SIG-M5 treated with dmso at 0.1 percent for 504 hours (cell line): ENCODE measurements around the gene ANXA8.
A peak's percentile ranks its signal among the peaks of the same experiment; 100 is the strongest.

Experiments used
- DNase-seq: peaks from one replicate; lab custom pipeline; 2025; ENCODE audit not compliant: unreplicated experiment; lab: John Stamatoyannopoulos, UW

ANXA8 gene

DNA sequence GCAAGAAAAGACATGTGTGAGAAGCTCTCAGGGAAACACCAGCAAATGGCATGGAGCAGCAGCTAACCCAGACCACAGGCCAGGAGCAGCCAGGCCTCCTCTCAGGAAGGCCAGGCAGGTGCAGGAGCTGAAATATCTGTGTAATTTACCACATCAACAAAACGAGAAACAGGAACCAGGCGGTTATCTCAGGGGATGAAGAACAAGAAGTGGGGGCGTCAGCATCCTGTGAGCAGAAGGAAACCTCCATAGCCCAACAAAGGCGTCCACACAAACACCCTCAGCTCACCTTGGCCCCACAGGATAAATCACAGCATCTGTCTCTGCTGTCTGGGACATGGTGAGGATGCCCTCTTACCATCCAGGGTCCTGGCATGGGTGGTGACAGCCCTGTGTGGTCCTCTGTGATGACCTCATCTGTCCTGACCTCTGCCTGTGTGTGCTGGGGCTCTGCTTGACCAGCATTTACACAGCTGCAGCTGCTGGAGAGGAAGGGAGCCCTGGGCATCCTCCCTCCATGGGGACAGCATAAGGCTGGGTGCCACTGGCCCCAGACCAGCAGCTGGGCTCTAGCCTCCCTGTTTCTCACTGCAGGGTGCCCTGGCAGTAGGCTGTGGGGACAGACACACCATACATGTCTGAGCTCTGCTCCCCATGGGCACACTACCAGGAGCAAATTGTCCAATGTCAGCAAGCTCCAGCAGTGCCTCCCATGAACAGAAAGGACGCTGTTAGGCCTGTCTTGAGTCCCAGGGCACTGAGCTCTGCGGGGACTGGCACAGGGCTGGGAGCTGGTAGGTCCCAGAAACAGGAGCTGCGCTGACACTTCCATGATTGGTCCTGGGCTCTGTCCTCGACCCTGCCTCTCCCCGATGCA, 34.6 kb downstream of the ANXA8 start:
- no peak for DNase-seq

GRCh38 chr10:47447705-47448104, 36.2 kb downstream of the ANXA8 start:
- no peak for DNase-seq

DNA sequence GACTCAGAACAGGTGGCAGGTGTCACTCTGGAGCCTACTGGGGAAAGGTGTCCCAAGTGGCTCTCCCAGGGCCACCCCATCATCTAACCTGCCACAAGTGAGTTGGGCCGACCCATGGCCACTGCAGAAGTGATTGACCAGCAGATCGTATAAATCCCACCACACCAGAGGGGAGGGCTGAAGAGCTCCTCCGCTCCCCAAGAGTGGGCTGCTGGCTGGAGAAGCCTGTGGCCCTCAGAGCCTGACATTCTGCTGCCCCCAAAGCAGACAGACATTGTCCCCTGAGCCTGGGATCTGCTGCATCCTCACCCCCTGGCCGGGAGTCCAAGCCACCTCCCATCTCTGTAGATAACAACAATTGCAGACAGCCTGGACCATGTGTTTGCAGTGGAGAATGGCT, 36.7 kb downstream of the ANXA8 start:
- no peak for DNase-seq

DNA sequence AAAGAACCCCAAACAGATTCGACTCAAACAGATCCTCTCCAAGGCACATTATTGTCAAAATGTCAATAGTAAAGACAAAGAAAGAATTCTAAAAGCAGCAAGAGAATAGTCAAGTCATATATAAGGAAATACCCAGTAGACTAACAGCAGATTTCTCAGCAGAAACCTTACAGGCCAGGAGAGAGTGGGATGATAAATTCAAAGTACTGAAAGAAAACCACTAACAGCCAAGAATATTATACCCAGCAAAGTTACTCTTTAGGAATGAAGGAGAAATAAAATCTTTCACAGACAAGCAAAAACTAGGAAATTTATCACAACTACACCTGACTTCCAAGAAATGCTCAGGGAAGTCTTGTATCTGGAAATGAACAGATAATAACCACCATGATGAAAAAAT, 38.2 kb downstream of the ANXA8 start:
- DNase-seq, result no peak

DNA sequence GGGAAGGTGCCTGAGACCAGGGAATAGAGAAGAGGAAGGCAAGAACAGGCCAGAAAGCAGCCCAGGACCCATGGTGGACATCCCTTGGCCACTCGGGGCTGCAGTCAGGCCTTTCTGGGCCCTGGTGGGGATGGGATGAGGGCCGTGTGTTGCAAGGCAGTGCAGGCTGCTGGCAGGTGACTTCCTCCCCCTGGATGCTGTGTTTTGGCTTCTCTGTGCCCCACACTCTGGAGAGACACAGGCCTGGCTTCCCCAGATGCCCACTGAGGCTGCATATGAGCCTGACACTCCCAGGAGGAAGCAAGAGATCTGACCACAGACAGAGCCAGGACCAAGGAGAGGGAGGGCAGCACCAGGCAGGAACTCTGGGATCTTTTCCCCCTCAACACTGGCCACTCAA, 39.9 kb downstream of the ANXA8 start:
- DNase-seq, result no peak

- DNase-seq, result no peak
Observed at GRCh38 chr10:47443145-47443544, 40.8 kb downstream of the ANXA8 start.

GRCh38 chr10:47442351-47442750, 41.6 kb downstream of the ANXA8 start:
- DNase-seq, result no peak

GRCh38 chr10:47441938-47442337, 42.0 kb downstream of the ANXA8 start:
- no peak for DNase-seq

- DNase-seq, result no peak
Observed at GRCh38 chr10:47440207-47440606, 43.7 kb downstream of the ANXA8 start.

GRCh38 chr10:47438857-47439474, 44.9 kb downstream of the ANXA8 start:
- peak; percentile 39 for DNase-seq

DNA sequence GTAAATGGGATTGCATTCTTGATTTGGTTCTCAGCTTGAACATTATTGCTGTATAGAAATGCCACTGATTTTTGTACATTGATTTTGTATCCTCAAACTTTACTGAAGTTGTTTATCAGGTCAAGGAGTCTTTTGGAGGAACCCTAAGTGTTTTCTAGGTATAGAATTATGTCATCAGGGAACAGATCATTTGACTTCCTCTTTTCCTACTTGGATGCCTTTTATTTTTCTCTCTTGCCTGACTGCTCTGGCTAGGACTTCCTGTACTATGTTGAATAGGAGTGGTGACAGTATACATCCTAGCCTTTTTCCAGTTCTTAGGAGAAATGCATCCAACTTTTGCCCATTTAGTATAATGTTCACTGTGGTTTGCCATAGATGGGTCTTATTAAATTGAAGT, 48.8 kb downstream of the ANXA8 start:
- no peak for DNase-seq

DNA sequence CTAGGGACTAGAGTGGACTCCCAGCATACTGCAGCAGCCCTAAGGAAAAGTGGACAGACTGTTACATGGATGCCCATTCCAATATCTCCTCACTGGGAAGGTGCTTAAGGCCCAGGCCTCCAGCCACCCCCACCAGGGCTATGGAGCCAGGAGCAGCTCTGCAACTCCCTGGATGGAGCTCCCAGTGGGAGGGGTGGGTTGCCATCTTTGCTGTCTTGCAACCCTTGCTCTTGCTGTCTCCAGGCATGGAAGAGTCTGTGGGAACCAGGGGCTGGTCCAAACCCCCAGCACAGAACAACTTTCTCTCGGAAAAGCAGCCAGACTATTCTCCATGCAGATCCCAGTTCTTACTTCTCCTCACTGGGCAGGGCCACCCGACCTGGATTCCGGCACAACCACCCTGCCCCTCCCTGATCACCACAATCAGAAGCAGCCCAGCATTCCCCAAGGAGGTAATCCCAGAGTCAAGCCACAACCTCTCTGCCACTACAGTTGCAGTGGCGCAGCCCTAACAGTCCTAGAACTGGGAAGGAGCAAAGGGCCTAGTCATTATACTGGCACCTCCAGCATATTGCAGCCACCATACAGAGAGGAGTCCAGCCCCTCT, 58.0 kb downstream of the ANXA8 start:
- DNase-seq, result no peak

DNA sequence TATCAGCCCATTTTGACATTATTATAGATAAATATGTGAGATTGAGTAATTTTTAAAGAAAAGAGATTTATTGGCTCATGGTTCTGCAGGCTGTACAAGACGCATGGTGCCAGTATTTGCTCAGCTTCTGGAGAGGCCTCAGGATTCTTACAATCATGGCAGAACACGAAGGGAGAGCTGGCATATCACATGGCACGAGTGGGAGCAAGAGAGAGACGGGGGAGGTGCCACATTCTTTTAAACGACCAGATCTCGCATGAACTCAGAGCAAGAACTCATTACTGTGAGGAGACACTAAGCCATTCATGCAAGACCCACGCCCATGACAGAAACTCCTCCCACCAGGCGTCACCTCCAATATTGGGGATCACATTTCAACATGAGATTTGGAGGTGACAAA, 59.7 kb downstream of the ANXA8 start:
- DNase-seq, result no peak

- DNase-seq, result no peak
Observed at GRCh38 chr10:47423476-47423875, 60.4 kb downstream of the ANXA8 start.

GRCh38 chr10:47421057-47421952, 62.6 kb downstream of the ANXA8 start:
- DNase-seq, result no peak

- no peak for DNase-seq
Observed at GRCh38 chr10:47420305-47421056, 63.4 kb downstream of the ANXA8 start.

- no peak for DNase-seq
Observed at GRCh38 chr10:47419421-47419820, 64.5 kb downstream of the ANXA8 start.

- no peak for DNase-seq
Observed at GRCh38 chr10:47418966-47419365, 64.9 kb downstream of the ANXA8 start.

DNA sequence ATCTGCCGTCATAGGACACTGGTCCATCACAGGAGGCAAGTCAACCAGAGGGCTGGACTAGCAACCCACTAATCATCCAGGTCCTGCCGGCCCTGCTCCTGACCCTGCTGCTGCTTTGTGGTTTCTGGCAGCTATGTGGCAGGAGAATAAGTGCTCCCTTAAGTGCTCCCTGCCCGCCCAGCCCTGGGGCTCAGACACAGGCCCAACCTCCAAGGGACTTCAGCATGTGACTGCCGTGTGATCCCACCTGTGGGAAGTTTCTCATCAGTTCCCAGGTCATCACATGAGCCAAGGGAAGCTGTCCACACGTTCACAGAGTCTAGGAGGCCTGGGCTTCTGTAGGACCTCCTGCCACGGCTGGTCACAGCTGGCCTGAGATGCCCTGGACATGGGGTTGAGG, 65.6 kb downstream of the ANXA8 start:
- DNase-seq, result no peak
